Ureter (tissue), 1 donor: ENCODE measurements around the gene CPSF4L. TPM values are rescaled to one million over a fixed set of nuclear protein-coding genes. Genes with fewer than 3 reads are reported as not detected.

Experiments used
- DNase-seq: peaks from one replicate; pipeline ENCODE4 v3.0.0-alpha.2; 2020; ENCODE audit warnings: low spot score
- total RNA-seq: library from RNA; stranded (reverse); gene quantifications from one replicate; pipeline ENCODE4 v1.2.4, GENCODE V29; 2023
- donor health status: DM: yes; HTN: yes; CAD: no.

The CPSF4L gene
- total RNA-seq, 1 donor from 2014 or later, result not detected

DNA sequence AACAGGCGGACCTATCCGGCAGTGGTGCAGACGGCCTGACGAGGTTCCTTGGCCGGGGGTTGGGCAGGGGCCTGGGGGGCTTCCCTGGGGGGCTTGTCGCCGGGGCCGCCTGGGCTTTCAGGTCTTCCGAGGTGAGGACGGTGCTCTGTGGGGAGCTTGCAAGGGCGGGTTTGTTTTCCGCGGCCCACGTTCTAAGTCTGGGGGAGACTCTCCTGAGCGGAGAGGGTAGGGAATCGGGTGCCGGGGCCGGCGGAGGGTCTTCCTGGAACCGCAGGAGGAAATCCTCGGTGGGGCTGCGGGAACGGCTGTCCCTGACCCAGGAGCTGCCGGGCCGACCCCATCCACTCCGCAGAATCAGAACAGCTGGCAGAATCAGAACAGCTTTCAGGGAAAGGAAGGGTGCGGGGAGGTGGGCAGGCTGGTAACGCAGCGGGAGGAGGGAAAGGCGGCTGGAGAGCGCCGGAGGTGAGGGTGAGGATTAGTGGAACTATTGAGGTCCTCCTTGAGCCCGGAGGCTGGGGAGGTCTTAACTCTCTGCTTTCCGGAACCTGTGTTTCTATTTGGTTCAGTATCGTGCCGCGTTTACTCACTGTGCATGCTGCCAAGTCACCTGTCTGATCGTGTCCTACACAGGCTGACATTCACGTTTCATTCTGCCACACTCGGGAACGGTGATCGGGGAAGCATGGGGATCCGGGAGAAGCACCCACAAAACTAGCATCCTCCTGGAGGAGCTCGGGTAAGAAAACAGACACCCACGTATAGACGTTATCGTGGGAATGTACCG is 28.9 kb downstream of the CPSF4L start:
- peak; percentile 53 for DNase-seq

DNA sequence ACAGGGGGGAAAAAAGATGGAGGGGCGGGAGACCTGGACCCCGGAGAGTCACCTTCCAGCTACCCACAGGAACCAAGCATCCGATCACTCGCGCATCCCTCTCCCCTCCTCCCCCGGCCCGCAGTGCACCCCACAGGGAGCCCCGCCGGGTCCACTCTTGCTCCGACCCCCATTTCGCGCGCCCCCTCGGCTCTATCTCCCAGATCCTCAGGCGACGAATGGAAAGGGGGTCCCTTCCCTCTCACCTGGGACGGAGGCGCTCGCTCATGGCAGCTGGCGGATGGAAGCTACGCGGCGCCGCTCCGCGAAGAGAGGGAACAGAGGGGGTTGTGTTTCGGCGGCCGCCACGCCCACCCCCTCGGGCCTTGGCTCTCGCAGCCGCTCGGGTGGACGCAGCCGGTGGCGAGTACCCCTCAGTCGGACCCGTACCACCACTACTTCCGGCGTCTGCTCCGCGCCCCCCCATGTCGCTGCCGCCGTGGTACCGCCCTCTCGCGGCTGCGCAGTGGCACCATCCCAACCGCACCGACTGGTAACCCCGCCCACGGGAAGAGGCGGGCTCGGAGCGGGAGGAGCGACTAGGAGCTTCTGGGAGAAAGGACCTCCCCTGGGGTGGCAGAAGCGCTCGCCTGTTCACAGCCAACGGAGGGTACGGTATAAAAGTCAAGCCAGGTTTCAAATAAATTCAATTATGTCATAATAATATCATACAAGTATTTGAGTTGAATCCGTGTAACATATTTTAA is 29.7 kb downstream of the CPSF4L start:
- DNase-seq, result peak; percentile 96

DNA sequence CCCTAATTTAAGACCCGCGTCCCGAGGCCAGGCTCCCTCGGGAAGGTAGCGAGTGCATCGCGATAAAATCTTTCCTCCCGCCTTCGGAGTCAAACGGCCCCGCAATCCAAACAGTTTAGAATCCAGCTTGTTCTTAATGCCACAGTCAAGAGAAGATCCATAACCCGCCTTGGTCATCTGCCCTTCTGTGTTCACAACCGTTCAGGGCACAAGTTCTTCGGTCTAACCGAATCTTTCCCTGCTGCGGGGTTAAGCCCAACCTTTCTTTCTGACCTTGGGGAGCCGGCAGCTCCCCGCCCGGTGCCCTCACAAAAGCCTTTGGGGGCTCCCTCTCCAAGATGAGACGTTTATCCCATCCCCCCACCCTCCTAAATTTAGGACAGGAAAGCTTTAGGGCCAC is 30.3 kb downstream of the CPSF4L start:
- no peak for DNase-seq

DNA sequence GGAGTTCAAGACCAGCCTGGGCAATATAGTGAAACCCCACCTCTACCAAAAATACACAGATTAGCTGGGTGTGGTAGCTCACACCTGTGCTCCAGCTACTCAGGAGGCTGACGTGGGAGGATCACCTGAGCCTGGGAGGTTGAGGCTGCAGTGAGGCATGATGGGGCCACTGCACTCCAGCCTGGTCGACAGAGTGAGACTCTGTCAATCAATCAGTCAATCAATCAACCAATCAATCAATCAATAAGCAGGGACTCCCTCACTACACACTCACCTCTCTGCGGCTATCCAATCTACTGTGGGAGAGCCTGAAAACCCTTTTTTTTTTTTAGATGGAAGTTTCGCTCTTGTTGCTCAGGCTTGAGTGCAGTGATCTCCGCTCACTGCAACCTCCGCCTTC is 31.6 kb downstream of the CPSF4L start:
- no peak for DNase-seq

DNA sequence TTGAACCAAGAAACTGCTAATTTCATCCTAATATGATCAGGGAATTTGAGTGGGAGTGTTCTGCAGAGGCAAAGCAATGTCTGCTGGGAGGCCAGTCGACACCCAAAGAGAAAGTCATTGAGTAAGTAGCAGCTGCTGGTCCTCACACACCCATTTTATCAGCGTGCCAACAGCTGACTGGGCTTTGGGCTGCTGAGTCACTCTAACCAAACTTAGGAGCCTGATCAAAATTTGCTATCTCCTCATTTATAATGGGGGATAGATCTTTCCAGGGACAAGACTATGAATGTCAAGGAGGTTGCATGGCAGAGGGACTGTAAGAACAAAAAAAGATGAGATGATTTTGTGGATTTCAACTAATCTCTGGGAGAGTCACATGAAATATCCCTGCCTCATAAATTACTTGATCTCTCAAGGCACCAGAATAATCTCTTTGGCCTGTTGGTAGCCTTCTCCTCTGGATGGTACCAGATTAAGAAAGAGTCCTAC is 32.9 kb downstream of the CPSF4L start:
- DNase-seq, result peak; percentile 66

DNA sequence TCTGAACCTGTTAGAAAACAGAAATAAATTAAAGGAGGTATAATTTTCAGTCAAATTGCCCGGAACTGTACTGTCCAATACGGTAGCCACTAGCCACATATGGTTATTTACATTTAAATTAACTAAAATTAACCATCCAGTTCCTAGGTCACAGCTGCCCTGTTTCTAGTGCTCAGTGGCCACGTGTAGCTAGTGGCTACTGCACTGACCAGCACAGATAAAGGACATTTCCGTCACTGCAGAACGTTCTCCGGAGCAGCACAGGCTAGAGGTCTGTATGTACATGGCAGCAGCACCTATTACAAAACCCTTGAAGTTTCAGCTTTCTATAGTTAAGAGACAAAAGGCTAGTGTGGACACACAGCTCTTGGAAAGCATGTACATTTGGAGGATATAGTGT is 33.7 kb downstream of the CPSF4L start:
- no peak for DNase-seq

DNA sequence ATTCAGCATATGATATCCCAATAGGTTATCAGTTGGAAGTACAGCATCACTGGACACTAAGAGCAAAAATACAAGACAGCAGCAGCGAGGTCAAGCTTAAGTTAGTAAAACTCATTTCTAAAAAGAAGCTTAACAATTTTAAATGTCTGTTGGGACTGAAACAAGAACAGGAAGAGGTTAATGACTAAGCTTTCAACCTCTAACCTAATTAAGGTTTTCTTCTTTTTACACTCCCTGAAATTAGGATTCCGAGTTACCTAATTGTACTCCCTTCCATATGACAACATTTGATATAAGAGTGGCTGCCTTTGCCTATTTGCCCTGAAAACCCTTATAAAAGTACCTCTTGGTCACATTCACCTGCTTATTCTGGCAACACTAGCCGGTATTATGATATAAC is 34.3 kb downstream of the CPSF4L start:
- no peak for DNase-seq

DNA sequence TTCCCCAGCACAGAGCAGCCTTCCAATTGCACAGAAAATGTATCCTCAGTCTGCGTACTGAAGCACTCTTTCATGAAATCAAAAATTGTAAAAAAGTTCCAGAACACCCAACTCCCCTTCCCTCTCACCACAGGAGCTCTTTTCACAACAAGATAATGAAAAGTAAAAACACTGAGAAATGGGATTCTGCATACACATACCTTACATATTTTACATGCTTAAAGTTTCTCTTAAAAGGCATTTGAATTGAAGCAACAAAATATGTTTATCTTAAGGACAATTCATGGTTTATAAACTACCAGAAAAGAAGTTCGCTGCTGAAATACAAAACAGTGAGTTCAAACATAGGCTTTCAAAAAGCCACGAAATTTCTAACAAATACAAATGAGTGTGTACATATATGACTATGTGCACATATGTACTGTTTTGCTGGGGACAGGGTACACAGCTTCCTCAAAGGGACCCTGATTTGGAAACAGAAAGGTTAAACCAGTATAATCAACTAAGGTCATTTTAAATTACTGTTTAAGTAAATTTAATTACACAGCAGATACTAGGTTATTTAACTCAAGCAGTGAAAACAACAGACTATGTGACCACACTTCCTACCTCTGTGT is 35.0 kb downstream of the CPSF4L start:
- DNase-seq, result no peak

DNA sequence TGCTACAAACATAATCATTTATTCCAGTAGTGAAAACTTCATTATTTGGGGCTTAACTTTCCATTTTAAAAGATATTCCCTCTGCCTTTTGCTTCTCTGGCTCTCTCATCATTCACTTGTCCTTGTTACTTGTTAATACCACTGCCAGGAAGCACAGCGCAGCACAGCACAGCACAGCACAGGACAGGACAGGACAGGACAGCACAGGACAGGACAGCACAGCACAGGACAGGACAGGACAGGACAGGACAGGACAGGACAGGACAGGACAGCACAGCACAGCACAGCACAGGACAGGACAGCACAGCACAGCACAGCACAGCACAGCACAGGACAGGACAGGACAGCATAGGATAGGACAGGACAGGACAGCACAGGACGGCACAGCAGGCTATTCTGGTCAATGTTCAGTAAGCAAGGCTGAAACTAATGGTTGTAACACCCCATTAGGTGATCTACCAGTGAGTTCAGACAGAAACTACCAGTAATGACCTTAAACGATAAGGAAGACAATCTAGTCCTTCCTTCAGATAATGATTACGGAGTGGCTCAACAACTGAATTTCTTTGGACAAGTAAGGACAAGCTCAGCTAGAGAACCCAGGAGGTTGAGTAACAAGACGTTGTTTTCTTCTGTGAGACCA is 36.9 kb downstream of the CPSF4L start:
- no peak for DNase-seq

DNA sequence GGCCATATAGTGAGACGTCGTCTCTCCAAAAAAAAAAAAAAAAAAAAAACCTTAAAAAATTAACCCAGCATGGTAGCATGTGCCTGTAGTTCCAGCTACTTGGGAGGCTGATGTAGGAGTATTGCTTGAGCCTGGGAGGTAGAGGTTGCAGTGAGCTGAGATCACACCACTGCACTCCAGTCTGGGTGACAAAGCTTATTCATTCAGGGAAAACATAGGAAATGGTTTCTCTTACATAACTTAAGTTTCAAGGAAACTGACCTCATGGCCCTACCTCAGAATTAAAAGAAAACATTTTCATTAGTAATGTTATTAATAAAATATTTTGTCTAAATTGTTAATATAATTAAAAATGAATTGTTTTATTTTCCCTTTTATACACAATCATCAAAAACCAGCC is 37.4 kb downstream of the CPSF4L start:
- DNase-seq, result no peak

DNA sequence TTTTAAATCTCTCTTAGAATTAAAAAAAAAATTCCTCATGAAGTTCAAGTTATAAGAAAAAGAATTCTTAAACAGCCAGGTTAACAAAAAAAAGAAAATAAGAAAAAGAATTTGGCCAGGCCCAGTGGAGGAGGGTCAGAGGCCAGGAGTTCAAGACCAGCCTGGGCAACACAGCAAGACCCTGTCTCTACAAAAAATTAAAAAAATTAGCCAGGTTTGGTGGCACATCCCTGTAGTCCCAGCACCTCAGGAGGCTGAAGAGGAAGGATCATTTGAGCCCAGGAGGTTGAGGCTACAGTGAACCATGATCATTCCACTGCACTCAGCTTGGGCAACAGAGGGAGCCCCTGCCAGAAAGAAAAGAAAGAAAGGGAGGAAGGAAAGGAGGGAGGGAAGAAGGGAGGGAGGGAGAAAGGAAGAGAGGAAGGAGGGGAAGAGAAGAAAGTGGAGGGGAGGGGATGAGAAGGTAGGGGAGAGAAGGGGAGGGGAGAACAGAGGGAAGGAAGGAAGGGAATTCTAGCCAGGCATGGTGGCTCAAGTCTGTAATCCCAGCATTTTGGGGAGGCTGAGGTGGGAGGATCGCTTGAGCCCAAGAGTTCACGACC is 38.0 kb downstream of the CPSF4L start:
- no peak for DNase-seq

DNA sequence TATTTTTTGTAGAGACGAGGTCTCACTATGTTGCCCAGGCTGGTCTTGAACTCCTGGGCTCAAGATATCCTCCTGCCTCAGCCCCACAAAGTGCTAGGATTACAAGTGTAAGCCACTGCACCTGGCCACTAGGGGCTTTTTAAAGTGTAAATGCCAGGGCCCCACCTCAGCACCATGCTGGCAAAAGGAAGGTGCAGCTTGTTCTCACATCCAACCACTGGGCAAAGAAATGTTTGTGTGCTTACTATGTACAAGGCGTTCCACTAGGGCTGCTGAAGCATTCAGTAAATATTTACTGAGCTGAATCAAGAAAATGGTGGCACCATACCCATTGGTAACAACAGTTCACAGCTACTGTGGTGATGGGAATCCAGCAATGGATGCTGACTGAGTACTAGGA is 46.2 kb downstream of the CPSF4L start:
- no peak for DNase-seq

DNA sequence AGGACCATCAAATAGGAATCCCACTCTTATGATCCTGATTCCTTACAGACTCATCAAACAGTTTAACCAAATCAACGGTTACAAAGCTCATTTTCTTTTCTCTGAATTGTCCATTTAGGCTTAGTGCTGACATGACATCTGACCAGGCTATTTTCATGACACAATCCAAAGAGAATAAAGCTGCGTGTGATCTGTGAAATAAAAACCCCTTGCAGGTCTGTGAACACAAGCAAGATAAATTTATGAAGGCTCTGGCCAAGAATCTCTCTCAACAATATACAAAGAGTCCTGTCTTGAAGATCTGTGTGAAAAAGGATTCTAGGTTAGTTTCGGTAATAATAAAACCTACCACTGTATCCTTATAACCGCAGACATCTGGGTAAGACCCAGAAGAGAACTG is 46.8 kb downstream of the CPSF4L start:
- DNase-seq, result no peak

DNA sequence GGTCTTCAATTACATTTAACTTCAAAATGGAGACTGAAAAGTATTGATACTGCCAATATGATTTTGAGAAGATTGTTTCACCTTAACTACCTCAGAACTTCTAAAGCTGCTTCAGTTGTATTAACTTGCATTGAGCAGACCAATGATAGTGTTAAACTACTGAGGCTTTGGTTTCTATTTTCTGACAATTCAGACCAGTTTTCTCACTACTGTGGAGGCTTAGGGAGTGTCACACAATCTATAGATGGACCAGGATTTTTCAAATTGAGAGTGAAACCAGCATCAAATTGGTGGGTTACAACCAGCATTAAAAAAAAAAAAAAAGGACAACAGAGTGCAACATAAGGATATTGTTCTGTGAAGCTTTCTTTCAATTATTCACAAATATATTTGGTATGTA is 47.7 kb downstream of the CPSF4L start:
- no peak for DNase-seq

DNA sequence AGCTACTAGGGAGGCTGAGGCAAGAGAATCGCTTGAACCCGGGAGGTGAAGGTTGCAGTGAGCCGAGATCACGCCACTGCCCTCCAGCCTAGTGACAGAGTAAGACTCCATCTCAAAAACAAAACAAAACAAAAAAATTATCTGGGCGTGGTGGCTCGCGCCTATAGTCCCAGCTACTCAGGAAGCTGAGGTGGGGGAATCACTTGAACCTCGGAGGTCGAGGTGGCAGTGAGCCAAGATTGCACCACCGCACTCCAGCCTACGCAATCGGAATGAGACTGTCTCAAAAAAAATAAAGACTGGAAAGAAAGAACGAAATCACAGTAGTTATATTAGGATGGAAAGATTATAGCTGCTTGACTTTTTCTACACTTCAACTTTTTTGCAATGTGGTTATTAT is 49.9 kb downstream of the CPSF4L start:
- no peak for DNase-seq

DNA sequence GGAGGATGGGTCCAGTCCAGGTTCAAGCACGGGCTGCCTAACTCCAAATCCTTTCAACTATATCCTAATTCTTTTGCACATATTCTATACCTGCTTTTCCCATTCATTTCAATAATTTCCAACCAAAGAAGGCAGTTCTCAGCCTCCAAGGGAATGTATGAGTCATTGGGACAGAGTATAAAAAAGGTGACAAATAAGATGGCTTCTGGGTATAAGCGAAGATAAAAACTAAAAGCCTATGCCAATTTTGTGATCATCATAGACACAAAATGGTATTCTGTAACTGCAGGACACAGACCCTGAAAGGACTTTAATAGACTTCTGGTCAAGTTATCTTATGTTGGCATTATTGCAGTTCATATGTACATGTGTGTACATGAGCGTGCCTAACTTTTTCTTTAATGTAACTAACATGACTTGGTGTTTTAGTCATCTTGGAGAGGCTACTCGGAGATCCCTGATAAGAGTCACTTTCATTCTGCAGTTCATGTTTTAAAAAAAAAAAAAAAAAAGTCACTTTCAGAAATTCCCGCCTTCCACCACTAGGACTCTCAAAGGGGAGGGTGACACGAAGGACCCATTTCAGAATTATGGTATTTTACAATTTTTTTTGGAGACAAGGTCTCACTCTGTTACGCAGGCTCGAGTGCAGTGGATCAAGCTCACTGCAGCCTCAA is 51.5 kb downstream of the CPSF4L start:
- no peak for DNase-seq

DNA sequence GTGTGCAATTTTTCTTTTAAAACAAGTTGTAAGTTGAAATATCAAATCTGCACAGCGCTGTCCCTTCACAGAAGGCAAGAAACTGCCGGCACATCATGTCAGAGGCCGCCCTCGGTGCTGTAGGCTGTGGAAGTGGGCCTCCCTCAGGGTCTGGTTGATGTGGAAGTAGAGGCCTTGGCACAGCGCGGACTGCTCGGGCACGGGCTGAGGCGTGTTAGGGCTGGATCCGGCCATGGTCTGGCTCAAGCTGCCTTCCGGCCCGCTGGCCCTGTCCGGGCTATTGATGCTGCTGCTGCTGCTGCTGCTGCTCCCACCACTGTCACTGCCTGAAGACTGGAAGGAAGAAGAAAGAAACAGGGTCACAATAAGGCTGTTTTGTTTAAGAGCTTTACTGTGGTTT is 52.2 kb downstream of the CPSF4L start:
- no peak for DNase-seq

DNA sequence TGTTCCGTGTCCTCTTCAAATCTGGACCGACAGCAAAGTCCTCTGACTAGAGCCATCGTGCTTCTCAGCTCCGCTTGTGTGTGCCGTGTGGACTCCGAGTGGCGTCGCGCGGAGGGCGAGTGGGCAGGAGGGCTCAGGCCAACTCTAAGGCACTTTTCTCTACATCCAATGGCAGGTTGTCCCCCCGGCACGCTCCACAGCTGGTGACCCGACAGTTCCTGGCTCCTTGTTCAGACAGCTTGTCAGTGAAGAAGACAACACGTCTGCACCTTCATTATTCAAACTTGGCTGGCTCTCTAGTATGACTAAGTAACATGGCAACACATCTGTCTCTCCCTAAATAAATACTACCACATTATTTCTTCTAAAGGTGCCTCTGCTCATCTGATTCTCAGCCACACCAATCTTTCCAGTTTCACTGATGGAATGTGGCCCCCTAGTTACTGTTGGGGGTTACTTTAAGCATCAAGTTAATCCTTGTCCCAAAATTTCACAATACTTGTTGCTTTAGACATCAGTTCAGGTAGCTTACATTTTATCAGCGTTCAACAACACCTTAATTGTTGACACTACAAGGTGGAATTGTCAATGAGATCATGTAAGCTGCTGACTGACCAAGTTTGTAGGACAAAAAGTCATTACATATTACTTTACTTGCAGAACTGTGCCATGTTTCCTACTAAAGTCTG is 53.4 kb downstream of the CPSF4L start:
- no peak for DNase-seq

DNA sequence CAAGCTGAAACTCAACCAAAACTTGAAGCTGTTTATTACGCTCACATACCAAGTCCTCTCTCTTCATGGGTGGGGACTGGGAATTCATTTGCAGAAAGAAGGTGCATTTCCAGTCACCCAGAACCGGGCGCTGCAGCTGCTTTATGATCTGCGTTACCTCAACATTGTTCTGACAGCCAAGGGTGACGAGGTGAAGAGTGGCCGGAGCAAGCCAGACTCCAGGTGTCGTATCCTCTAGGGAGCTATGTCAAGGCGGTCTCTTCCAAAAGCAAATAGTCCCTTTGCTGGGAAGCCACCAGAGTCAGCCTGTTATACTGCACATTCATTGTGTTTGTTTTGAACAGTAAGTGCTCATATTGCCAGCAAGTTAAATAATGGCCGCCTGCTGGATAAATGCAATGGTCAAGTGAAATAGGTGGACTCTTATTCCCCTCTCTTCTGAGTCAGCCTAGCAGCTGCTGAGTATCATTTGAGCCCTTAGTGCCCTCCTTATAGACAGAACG is 56.2 kb downstream of the CPSF4L start:
- no peak for DNase-seq

DNA sequence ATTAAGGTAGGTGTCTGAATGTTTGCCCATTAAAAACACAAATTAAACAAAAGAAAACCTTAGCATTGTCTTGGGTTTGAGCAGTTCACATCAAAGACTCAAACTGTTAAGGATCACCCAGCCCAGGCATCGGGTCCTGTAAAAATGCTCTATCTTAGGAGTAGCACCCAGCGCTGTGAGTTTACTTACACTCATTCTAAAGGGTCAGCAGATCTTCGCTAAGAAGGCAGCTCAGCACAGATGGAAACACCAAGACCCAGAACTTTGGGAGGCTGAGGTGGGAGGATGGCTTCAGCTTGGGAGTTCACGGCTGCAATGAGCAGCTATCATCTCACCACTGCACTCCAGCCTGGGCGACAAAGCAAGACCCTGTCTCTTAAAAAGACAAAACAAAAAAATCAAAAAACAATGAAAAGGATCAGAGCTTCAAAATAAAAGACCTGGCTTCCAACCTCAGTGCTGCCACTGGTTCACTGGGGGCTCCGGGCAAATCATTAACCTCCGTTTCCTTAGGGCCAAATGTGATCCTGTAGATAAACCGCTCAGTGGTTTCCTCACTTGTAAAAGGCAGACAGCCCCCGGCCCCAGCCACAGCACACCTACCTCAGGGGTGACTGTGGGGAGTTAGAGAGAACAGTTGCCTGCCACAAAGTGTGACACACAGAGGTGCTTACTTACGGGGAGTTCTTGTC is 57.7 kb downstream of the CPSF4L start:
- no peak for DNase-seq
